HG02938 (cell line): ENCODE measurements around the gene RGR.

Experiments
- ATAC-seq: cut with Tn5 transposase; IDR thresholded peaks from one replicate; pipeline ENCODE4 v1.9.1; 2021; ENCODE audit warnings: mild to moderate bottlenecking, moderate library complexity; ENCODE audit not compliant: unreplicated experiment

RGR gene

DNA sequence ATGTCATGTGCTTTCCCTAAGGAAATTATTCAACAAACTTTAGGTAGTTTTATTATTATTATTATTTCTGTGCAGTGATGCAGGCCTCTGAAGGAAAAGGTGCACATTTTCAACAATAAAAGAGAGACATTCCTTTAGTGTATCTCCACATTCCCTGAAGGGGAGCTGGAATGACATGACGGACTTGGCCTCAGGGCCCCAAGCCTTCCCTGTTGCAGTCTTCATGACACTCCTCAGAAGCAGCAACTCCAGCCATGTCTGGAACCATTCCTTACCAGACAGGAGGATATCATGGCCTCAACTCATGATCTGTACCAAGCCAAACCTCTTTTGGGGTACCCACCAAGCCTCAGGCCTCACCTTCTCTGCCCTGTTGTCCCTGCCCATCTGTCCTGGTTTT, 48.3 kb downstream of the RGR start:
- no peak for ATAC-seq

GRCh38 chr10:84293574-84294016, 48.7 kb downstream of the RGR start:
- no peak for ATAC-seq

- peak; percentile 92 for ATAC-seq
Observed at GRCh38 chr10:84294766-84295447, 50.1 kb downstream of the RGR start.

- ATAC-seq = no peak
Observed at GRCh38 chr10:84296091-84296981, 51.5 kb downstream of the RGR start.

GRCh38 chr10:84298057-84298456, 53.2 kb downstream of the RGR start:
- no peak for ATAC-seq

DNA sequence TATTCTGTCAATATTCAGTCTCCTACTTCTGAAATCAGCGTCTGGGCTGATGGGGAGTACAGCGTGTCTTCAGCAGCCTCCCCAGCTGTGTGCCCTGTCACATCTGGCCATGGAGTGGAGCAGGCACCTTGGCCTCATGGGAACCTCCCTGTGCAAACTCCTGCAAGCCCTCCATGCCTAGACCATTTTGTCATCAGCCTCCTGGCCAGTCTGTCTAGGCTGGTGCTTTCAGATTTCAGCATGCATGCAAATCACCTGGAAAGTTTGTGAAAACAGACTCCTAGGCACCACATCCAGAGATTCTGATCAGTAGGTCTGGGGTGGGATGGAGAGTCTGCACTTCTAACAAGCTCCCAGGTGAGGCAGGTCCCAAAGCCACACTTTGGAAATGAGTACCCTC, 57.4 kb downstream of the RGR start:
- ATAC-seq = no peak

DNA sequence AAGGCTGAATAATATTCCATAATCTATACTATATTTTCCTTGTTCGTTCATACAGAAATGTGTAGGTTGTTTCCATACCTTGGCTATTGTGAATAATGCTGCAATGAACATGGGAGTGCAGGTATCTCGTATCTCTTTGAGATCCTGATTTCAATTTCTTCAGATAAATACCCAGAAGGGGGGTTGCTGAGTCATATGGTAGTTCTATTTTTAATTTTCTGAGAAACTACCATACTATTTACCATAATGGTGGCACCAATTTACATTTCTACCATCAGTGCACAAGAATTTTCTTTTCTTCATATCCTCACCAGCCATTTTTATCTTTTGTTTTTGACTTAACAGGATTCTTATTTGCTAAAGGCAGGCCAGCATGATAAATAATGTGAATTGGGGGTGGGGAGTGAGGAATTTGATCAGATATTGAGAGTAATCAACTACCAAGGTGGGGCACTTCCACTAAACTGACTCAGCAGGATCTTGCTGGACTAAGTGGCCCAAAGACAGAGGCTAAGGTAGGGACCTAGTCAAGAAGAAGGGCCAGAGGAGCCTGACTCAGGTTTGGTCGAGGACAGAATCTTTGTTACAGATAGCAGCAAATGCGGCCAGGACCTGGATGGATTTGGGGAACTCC, 62.0 kb downstream of the RGR start:
- ATAC-seq = no peak

DNA sequence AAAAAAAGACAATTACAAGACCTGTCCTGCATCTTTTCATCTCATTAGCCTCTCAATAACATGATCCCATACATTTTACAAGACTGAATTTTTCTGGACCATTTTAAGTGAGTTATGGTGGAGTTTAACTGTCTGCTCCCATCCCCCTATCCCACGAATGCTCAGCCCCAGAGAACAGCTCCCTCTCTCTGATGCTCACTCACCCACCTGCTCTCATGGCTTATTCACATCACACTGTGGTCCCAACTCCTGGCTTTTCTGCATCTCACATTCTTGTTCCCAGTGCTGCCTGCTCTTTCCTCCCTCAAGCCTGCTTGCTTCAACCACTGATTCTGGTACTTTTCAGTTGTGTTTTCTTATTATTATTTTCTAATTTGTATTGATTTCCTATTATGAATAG, 63.2 kb downstream of the RGR start:
- no peak for ATAC-seq

DNA sequence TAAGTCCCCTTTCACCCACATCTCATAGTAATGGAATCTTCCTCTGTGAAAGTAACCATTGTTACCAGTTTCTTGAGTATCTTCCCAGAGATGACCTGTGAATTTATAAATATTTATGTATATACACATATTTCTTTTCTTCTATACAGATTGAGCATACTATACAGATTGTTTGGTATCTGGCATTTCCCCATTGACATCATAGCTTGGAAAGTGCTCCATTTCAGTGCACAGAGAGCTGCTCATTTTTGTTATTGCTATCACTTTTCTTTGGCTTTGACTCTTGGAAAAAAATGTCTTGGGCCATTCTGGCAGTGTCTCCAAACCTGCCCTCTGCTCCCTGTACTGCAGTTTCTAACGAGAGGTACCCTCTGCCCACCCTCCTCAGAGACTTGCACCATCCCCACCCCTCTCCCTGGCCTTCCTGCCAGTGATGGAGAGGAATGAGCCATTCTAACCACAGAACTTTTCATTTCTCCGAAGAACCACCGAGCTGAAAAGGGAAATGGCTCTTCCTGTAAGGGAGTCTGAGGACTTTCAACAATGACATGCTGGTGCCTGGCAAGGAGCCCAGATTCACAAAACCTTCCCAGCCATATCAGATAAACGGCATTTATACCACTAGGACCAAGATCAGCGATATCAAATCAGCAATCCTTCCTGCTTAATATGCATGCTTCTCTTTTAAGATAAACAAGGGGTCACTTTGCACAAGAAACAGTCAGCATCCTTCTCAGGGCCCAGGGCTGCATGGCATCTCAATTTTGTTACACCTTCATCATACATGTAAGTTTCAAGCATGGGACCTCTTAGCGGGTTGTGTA, 63.8 kb downstream of the RGR start:
- ATAC-seq = no peak
